C4-2B (cell line): Measurements from ENCODE around the gene KIFBP.

Experiments used
- CTCF ChIP-seq: fragments of 450-650 bp; conservative IDR thresholded peaks from 2 replicates; pipeline ENCODE4 v1.5.1; 2017; ENCODE audit warnings: mild to moderate bottlenecking
- ZFX ChIP-seq: fragments of 450-650 bp; IDR thresholded peaks from 2 replicates; pipeline ENCODE4 v1.6.1; 2017

- TF ChIP-seq CTCF, result no peak
- no peak for TF ChIP-seq ZFX
These were observed 54.2 kb downstream of the KIFBP start for GRCh38 chr10:69042838-69043237.
